Fibroblast of mammary gland (primary cell): Measurements from ENCODE around the gene PLK1.

Experiments
- DNase-seq: peaks from one replicate; pipeline ENCODE4 v3.0.0-alpha.2; 2010; ENCODE audit warnings: low read depth
- H3K4me3 ChIP-seq: 2 replicates; pipeline ENCODE4 v1.5.1; 2011; ENCODE audit warnings: low read depth, mild to moderate bottlenecking, low read length, moderate library complexity; ENCODE audit not compliant: control insufficient read depth
- CTCF ChIP-seq: conservative IDR thresholded peaks from 2 replicates; pipeline ENCODE4 v1.5.1; 2011; ENCODE audit warnings: low read depth, low read length, inconsistent platforms; ENCODE audit not compliant: control insufficient read depth, insufficient read depth

Gene PLK1

GRCh38 chr16:23700093-23700492, 21.4 kb downstream of the PLK1 start:
- H3K4me3 ChIP-seq = no peak overlapping the region
- no peak for TF ChIP-seq CTCF
- DNase-seq = no peak

- DNase-seq = no peak
- no peak for TF ChIP-seq CTCF
These were observed 21.8 kb downstream of the PLK1 start for GRCh38 chr16:23700509-23700908.

GRCh38 chr16:23701045-23701444, 22.4 kb downstream of the PLK1 start:
- no peak for TF ChIP-seq CTCF
- H3K4me3 ChIP-seq = no peak overlapping the region

More at GRCh38 chr16:23700509-23700908, 21.8 kb downstream of the PLK1 start:
- no peak overlapping the region for H3K4me3 ChIP-seq

GRCh38 chr16:23702951-23703350, 24.3 kb downstream of the PLK1 start:
- TF ChIP-seq CTCF = no peak
- H3K4me3 ChIP-seq = no peak overlapping the region
- DNase-seq = no peak

More at GRCh38 chr16:23701045-23701444, 22.4 kb downstream of the PLK1 start:
- DNase-seq = no peak

- no peak overlapping the region for H3K4me3 ChIP-seq
- TF ChIP-seq CTCF = no peak
- DNase-seq = no peak
These were observed 26.3 kb downstream of the PLK1 start for GRCh38 chr16:23704772-23705516.

GRCh38 chr16:23705517-23705902, 26.8 kb downstream of the PLK1 start:
- DNase-seq = no peak
- no peak overlapping the region for H3K4me3 ChIP-seq
- TF ChIP-seq CTCF = no peak
